Heart right ventricle (tissue), 16 donors: ENCODE data around the gene EPHB6. TPM values are rescaled to one million over a fixed set of nuclear protein-coding genes. Genes with fewer than 3 reads are reported as not detected.

Experiments
- ATAC-seq, 8 donors: fragments of 200-7000 bp; cut with Tn5 transposase; one replicate each; pipeline ENCODE4 v1.9.1; 2020; ENCODE audit warnings: mild to moderate bottlenecking in 8 of 8, moderate library complexity in 8 of 8, moderate number of reproducible peaks in 1 of 8
- DNase-seq, 2 donors: peaks; one replicate each; pipeline ENCODE4 v3.0.0-alpha.2; 2020
- H3K27ac ChIP-seq, 10 donors: fragments of 200-600 bp; sonication (generic) in 2 of 10; one replicate each; pipeline versions ENCODE4 v1.5.0 to v1.8.0; 2020 to 2022; ENCODE audit warnings: mild to moderate bottlenecking in 3 of 10
- H3K27me3 ChIP-seq, 7 donors: fragments of 200-600 bp; one replicate each; pipeline ENCODE4 v1.8.0; 2021 to 2022; ENCODE audit warnings: mild to moderate bottlenecking in 2 of 7
- H3K36me3 ChIP-seq, 9 donors: fragments of 200-600 bp; sonication (generic) in 1 of 9; one replicate each; pipeline versions ENCODE4 v1.5.0 to v1.8.0; 2020 to 2022; ENCODE audit warnings: mild to moderate bottlenecking in 2 of 9
- H3K4me1 ChIP-seq, 9 donors: fragments of 200-600 bp; sonication (generic) in 1 of 9; one replicate each; pipeline versions ENCODE4 v1.5.0 to v1.8.0; 2020 to 2022; ENCODE audit warnings: mild to moderate bottlenecking in 4 of 9
- H3K4me3 ChIP-seq, 10 donors: fragments of 200-600 bp; sonication (generic) in 2 of 10; one replicate each; pipeline versions ENCODE4 v1.5.0 to v1.8.0; 2020 to 2022; ENCODE audit warnings: mild to moderate bottlenecking in 7 of 10, moderate library complexity in 2 of 10
- H3K9me3 ChIP-seq, 11 donors: fragments of 200-600 bp in 10 of 11; sonication (generic) in 2 of 11; one replicate each; pipeline versions ENCODE4 v1.5.0 to v1.8.0; 2013 to 2022; ENCODE audit warnings: mild to moderate bottlenecking in 2 of 11, control low read depth in 1 of 11, moderate library complexity in 1 of 11
- CTCF ChIP-seq, 9 donors: fragments of 200-600 bp; sonication (generic) in 2 of 9; IDR thresholded peaks; one replicate each; pipeline versions ENCODE4 v1.5.0 to v1.8.0; 2021 to 2022; ENCODE audit warnings: antibody characterized with exemption in 9 of 9, mild to moderate bottlenecking in 5 of 9, moderate library complexity in 1 of 9
- WGBS, 2 donors: extraction: QIAGEN DNeasy Blood & Tissue Kit; methylation state at CpG; one replicate each; pipeline ENCODE4 v1.1.7; 2013; ENCODE audit warnings: inconsistent platforms in 1 of 2; 5-methylcytosine and 5-hydroxymethylcytosine counted together
- intact Hi-C, 10 donors: fragments of 100-400 bp; cut with DNase I; formaldehyde crosslinking; loops; one replicate each; pipeline versions ENCODE4 v1.11.1 to v1.14.2; 2022
- polyA plus RNA-seq, 2 donors: library from polyadenylated mRNA; stranded (reverse); fragments of 200-250 nt; gene quantifications; one replicate each; pipeline ENCODE4 v1.2.3, GENCODE V29; 2013
- total RNA-seq, 10 donors: library from RNA; stranded (reverse); fragmentation: NEBNext Ultra II Directional in 3 of 10; extraction: Animal tissue kit (Norgen Biotek cat#: 25700) in 3 of 10; gene quantifications; one replicate each; pipeline versions ENCODE4 v1.2.1 to v1.2.4, GENCODE V29; 2021 to 2023
- donor health status: Arrhythmogenic right ventricular cardiomyopathy.
- donor health status: ischemic (EF 13 %, LVEDD 7.1; RV severe dilation, severe dysfunction).
- donor health status: healthy with polysubstance abuse.
- donor health status: DM: no; HTN: yes; CAD: no.
- donor health status: DM: no; HTN: no; CAD: no.
- donor health status: ischemic (EF 25% LVEDD 6.9; RV normal size, moderate dysfunction).
- donor health status: ischemic (EF 25% LVEDD 5.7; RV mildly dilated, moderate dysfunction).
- donor health status: healthy.
- donor health status: DM: yes; HTN: yes; CAD: no.
- donor health status: Ischemic cardiomyopathy.
- donor health status: ischemic (EF 35%, LVEDD 5.7; RV mildly dilated, moderate dysfunction).
- donor health status: nonischemic (EF 11% LVEDD 7.7; RV severe dilation, severe dysfunction).
- donor health status: DM: yes; HTN: yes; CAD: no.
- donor health status: PGD.
- donor health status: ischemic (EF 29% LVEDD 5.4; RV normal size, mild dysfunction).
- donor health status: nonischemic (EF 23%, LVEDD 6.1; RV moderate dilation, normal function).

The EPHB6 gene
- total and polyA plus RNA-seq, 12 donors: 0.55 to 14.9 (median 2.6) TPM

- Histone ChIP-seq H3K9me3 (no peaks in the 10 kb centered on the region), H3K27ac (no peak overlapping the region), H3K4me3 (no peak overlapping the region), H3K36me3 (no peaks in the 10 kb centered on the region), H3K27me3 (peaks cover 0 to 19% (median 12%) of the 10 kb centered on the region in 7 donors), H3K4me1 (no peaks in the 10 kb centered on the region)
- 74% methylated on average over 11 of the region's 11 CpGs for WGBS, 2 donors
- no peak for ATAC-seq
- DNase-seq: no peak
- intact Hi-C loops: no loop called here
- peak in 4 of 9 donors; percentile 15 to 59 (median 22) for TF ChIP-seq CTCF (IDR thresholded peaks at IDR 0.05)
Observed at GRCh38 chr7:142873281-142873784, 18.5 kb downstream of the EPHB6 start.

GRCh38 chr7:142873871-142874270, 19.0 kb downstream of the EPHB6 start:
- DNase-seq (no peak), ATAC-seq (no peak)
- Histone ChIP-seq H3K4me3 (no peak overlapping the region), H3K27ac (no peak overlapping the region), H3K27me3 (peaks cover 0 to 24% (median 12%) of the 10 kb centered on the region in 7 donors), H3K4me1 (no peaks in the 10 kb centered on the region), H3K36me3 (no peaks in the 10 kb centered on the region), H3K9me3 (no peaks in the 10 kb centered on the region)
- TF ChIP-seq CTCF (IDR thresholded peaks at IDR 0.05): no peak
- 80% methylated on average over 5 of the region's 5 CpGs for WGBS, 2 donors
- intact Hi-C loops: no loop called here

GRCh38 chr7:142874409-142874808, 19.5 kb downstream of the EPHB6 start:
- 89 to 91% methylated on average over 7 of the region's 7 CpGs for WGBS, 2 donors
- intact Hi-C loops: no loop called here
- H3K27ac ChIP-seq: no peak overlapping the region
- peak in 1 of 8 donors; percentile 22 for ATAC-seq
- no peak for DNase-seq
- no peaks in the 10 kb centered on the region for H3K36me3 ChIP-seq
- H3K4me1 ChIP-seq: no peaks in the 10 kb centered on the region
- H3K27me3 ChIP-seq: peaks cover 0 to 28% (median 17%) of the 10 kb centered on the region in 7 donors
- H3K4me3 ChIP-seq: no peak overlapping the region
- H3K9me3 ChIP-seq: no peaks in the 10 kb centered on the region
- no peak for TF ChIP-seq CTCF (IDR thresholded peaks at IDR 0.05)

- 83 to 95% methylated on average over 6 of the region's 6 CpGs for WGBS, 2 donors
- DNase-seq (no peak), ATAC-seq (no peak)
- no peaks in the 10 kb centered on the region for H3K9me3 ChIP-seq
- no peak overlapping the region for H3K27ac ChIP-seq
- peaks cover 0 to 28% (median 19%) of the 10 kb centered on the region in 7 donors for H3K27me3 ChIP-seq
- H3K36me3 ChIP-seq: no peaks in the 10 kb centered on the region
- no peak overlapping the region for H3K4me3 ChIP-seq
- TF ChIP-seq CTCF (IDR thresholded peaks at IDR 0.05): no peak
- no peaks in the 10 kb centered on the region for H3K4me1 ChIP-seq
- intact Hi-C loops: no loop called here
Observed at GRCh38 chr7:142874837-142875236, 20.0 kb downstream of the EPHB6 start.
